ENCODE measurements around the gene TLCD3B. TPM values are rescaled to one million over a fixed set of nuclear protein-coding genes. Genes with fewer than 3 reads are reported as not detected.

Gene TLCD3B
- total RNA-seq, 1 donor from 2014 or later: not detected

DNA sequence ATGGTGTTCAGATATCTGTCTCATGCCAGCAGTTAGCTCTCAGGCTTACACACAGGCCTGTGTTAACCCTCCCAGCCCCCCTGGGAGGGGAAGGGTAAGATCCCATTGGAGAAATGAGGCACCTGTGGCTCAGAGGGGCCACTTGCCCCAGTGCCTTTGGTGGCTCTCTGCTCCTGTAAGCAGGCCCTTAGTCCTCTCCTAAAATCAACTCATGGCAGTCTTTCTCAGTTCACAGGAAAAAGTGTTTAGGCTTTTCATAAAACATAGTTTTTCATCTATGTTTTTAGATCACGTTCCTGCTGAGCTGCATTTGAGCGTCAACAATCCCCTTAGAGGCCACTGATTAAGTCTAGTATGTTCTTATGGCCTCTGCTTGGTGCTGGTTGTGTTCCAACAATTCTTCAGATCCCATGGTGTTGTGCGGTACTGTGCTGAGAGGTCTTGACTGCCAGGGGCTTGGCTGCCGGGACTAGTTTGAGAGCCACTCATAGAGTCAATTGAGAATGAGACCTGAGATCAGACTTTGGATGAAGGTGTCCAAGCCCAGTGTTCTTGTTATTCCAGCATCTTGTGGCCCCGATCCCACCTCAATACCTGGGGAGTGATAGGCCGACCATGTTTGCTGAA lies 46.8 kb downstream of the TLCD3B start:
- no peak overlapping the region for H3K4me3 ChIP-seq (ENCODE audit: low read depth, low read length)
- no peak for DNase-seq (ENCODE audit: low read depth)
- TF ChIP-seq, protein P1, sequence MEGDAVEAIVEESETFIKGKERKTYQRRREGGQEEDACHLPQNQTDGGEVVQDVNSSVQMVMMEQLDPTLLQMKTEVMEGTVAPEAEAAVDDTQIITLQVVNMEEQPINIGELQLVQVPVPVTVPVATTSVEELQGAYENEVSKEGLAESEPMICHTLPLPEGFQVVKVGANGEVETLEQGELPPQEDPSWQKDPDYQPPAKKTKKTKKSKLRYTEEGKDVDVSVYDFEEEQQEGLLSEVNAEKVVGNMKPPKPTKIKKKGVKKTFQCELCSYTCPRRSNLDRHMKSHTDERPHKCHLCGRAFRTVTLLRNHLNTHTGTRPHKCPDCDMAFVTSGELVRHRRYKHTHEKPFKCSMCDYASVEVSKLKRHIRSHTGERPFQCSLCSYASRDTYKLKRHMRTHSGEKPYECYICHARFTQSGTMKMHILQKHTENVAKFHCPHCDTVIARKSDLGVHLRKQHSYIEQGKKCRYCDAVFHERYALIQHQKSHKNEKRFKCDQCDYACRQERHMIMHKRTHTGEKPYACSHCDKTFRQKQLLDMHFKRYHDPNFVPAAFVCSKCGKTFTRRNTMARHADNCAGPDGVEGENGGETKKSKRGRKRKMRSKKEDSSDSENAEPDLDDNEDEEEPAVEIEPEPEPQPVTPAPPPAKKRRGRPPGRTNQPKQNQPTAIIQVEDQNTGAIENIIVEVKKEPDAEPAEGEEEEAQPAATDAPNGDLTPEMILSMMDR (conservative IDR thresholded peaks at IDR 0.05; ENCODE audit: low read depth, low read length): no peak

DNA sequence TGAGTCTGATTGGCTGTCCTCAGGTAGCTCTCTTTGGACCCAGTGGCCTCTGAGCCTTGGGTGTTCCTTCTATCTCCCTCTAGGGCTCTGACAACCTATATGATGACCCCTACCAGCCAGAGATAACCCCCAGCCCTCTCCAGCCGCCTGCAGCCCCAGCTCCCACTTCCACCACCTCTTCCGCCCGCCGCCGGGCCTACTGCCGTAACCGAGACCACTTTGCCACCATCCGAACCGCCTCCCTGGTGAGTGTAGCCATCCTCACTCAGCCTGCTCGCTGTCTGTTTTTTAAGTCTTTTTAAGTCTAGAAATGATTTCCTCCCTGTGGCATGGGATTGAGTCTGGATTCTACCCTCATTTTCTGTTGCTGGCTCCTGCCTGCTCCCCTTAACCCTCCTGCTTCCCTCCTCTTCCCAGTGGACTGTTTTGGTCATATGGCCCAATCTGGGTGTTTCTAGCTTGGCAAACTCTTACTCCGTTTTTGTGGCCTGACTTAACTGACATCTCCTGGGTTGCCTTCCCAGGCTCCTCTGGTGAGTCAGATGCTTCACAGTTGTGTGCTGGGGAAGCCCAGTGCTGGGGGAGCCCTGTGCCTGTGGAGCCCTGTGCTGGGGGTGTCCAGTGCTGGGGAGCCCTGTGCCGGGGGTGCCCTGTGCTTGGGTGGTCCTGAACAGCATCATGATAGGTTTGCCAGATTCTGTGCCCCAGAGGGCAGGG lies 47.5 kb downstream of the TLCD3B start:
- TF ChIP-seq, protein P1 (conservative IDR thresholded peaks at IDR 0.05; ENCODE audit: low read depth, low read length): no peak
- no peak overlapping the region for H3K4me3 ChIP-seq (ENCODE audit: low read depth, low read length)
- DNase-seq (ENCODE audit: low read depth): no peak

DNA sequence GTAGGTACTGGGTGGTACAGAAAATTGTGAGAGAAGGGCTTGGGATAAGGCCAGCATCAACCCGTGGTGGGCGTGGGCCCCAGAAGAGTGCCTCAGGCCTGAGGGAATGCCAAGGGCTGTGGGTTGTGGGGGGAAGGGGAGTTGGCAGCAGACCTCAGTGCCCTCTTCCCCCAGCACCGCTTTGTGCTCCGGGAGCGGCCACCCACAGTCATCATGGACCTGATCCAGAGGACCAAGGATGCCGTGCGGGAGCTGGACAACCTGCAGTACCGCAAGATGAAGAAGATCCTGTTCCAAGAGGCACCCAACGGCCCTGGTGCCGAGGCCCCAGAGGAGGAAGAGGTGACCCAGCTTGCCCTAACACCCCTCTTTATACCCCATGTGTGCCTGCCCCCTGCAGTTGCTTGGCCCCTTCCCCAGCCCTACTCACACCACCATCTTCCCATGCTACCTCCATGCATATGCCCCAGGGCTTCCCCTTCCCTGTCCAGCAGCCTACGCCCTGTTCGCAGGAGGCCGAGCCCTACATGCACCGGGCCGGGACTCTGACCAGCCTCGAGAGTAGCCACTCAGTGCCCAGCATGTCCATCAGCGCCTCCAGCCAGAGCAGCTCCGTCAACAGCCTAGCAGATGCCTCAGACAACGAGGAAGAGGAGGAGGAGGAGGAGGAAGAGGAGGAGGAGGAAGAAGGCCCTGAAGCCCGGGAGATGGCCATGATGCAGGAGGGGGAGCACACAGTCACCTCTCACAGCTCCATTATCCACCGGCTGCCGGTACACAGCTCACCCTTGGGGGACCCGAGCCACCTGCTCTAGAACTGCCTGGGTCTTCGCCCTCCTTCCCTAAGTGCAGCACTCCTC lies 48.3 kb downstream of the TLCD3B start:
- TF ChIP-seq, protein P1 (conservative IDR thresholded peaks at IDR 0.05; ENCODE audit: low read depth, low read length): no peak
- DNase-seq (ENCODE audit: low read depth): no peak
- H3K4me3 ChIP-seq (ENCODE audit: low read depth, low read length): no peak overlapping the region

DNA sequence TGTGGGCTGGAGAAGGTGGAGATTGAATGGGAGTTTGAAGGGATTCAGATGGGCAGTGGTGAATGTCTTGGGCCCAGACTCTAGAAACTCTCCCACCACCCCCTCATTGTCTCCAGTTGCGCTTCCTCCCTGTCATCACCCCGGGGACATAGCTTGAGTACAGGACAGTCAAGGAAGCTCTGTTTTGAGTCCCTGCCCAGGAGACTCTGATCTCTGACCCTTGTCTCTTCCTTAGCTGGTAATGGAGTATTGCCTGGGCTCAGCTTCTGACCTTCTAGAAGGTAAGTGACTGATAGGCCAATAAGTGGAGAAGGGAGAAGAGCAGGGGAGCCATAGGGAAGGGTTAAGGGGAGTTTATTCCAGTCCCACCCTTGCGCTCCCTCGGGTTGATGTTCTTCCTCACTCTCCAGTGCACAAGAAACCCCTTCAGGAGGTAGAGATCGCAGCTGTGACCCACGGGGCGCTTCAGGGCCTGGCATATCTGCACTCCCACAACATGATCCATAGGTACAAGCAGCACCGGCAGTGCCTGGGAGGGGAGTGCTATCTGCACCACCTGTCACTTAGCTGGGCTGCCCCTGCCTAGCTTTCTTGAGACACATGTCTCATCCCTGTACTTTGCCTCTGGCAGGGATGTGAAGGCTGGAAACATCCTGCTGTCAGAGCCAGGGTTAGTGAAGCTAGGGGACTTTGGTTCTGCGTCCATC lies 52.4 kb downstream of the TLCD3B start:
- DNase-seq (ENCODE audit: low read depth): no peak
- TF ChIP-seq, protein P1 (conservative IDR thresholded peaks at IDR 0.05; ENCODE audit: low read depth, low read length): no peak
- no peak overlapping the region for H3K4me3 ChIP-seq (ENCODE audit: low read depth, low read length)

DNA sequence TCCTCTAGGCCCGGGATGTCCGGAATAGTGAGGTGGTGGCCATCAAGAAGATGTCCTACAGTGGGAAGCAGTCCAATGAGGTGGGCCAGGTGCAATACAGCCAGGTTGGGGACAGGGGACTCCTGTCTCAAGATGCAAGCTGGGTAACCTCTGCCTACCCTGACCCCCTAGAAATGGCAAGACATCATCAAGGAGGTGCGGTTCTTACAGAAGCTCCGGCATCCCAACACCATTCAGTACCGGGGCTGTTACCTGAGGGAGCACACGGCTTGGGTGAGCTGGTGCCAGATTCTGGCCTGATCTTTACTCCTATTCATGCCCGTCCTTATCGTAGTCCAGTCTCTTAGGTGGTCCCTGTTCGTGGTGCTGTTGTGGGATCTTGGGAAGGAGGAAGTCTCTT lies 53.0 kb downstream of the TLCD3B start:
- DNase-seq (ENCODE audit: low read depth): no peak
- TF ChIP-seq, protein P1 (conservative IDR thresholded peaks at IDR 0.05; ENCODE audit: low read depth, low read length): no peak
- H3K4me3 ChIP-seq (ENCODE audit: low read depth, low read length): no peak overlapping the region

DNA sequence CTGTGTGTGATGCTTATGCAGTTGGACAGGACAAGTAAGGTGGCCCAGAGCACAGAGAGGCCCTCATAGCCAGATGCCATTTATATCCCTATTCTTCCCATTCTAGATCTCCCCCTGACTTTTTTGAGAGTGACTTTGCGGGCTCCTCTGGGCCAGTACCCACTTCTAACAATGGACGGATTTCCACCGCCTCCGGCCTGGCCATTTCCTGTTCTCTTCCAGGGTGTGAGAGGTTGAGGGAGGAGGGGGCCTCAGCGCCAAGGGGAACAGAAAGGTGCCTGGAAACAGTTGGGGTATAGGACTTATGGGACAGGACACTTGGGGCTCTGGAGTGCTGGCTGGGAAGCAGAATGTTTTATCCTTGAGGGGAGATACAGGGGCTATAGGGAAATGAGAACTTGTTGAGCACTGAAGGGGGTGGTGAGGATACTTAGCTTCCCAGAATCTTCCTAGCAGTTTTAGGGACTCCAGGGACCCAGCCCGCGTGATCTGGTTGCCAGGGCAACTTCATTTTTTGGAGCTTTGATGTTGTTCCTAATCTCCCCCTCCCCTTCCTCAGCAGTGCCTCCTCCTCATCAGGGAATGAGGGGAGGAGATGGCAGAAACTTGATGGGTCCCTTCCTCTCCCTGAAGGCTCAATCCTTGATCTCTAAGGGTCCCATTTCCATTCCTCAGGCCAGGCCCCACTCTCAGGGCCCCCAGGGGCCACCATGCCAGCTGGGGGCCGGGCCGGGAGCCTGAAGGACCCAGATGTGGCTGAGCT lies 53.8 kb downstream of the TLCD3B start:
- DNase-seq (ENCODE audit: low read depth): no peak
- no peak overlapping the region for H3K4me3 ChIP-seq (ENCODE audit: low read depth, low read length)
- TF ChIP-seq, protein P1 (conservative IDR thresholded peaks at IDR 0.05; ENCODE audit: low read depth, low read length): no peak
